HCT116 (cell line): ENCODE measurements around the gene SANBR. TPM values are rescaled to one million over a fixed set of nuclear protein-coding genes. Genes with fewer than 3 reads are reported as not detected.

ENCODE experiments used
- ATAC-seq: fragments of 200-7000 bp; cut with Tn5 transposase; 2 replicates; pipeline ENCODE4 v1.9.1; 2020; ENCODE audit warnings: mild to moderate bottlenecking, moderate library complexity
- BruUV-seq: library from RNA; stranded (reverse); fragments of 400-500 nt; replicated peaks from 2 replicates; lab custom pipeline; 2021; lab: Mats Ljungman, UMichigan
- CTCF ChIA-PET: fragments of 300-600 bp; sonication (Branson Sonifier 250); formaldehyde crosslinking; loops from one replicate; lab custom pipeline; 2021; ENCODE audit warnings: antibody characterized with exemption; lab: Charles Lee
- POLR2A ChIA-PET: fragments of 300-600, 350-600 bp; sonication (Branson Sonifier 250); formaldehyde crosslinking; loops from one replicate; lab custom pipeline; 2021; ENCODE audit warnings: antibody characterized with exemption; lab: Charles Lee
- RAD21 ChIA-PET, 2 experiments: fragments of 300-600 bp; sonication (Branson Sonifier 250); formaldehyde crosslinking; loops; one replicate each; lab custom pipeline; 2023; ENCODE audit warnings: low total read pairs in 2 of 2; ENCODE audit not compliant: uncharacterized antibody in 2 of 2, unreplicated experiment in 2 of 2, low non-redundant PET in 1 of 2; lab: Charles Lee
- DNase-seq: peaks from one replicate; pipeline ENCODE4 v3.0.0-alpha.2; 2010; ENCODE audit warnings: low read depth, low spot score
- H2AFZ ChIP-seq: fragments of 200-600 bp; shearing (Covaris generic), sonication (generic); 2 replicates; pipeline ENCODE4 v1.6.1; 2017; ENCODE audit warnings: low read depth, mixed run types, mixed read lengths, antibody characterized with exemption, low read length; ENCODE audit not compliant: poor library complexity, severe bottlenecking
- H3K27ac ChIP-seq: 2 replicates; pipeline ENCODE4 v1.5.1; 2012; ENCODE audit warnings: low read depth, low read length
- H3K27me3 ChIP-seq: fragments of 200-600 bp; sonication (generic); 2 replicates; pipeline ENCODE4 v1.6.1; 2016; ENCODE audit warnings: mixed run types, low read length, mixed read lengths; ENCODE audit not compliant: insufficient read depth
- H3K36me3 ChIP-seq, 2 experiments: fragments of 200-500 bp in 1 of 2; fragments of 200-600 bp in 1 of 2; sonication (Bioruptor generic) in 1 of 2; sonication (generic) in 1 of 2; 2 replicates each; pipeline versions ENCODE4 v1.5.1 to v1.6.1; 2014 to 2016; ENCODE audit warnings: low read length in 2 of 2, inconsistent platforms in 1 of 2, mixed read lengths in 1 of 2, mixed run types in 1 of 2; ENCODE audit not compliant: insufficient read depth in 2 of 2, control insufficient read depth in 1 of 2
- H3K4me1 ChIP-seq, 2 experiments: fragments of 200-600 bp in 1 of 2; sonication (generic) in 1 of 2; 2 replicates each; pipeline versions ENCODE4 v1.5.1 to v1.6.1; 2012 to 2017; ENCODE audit warnings: low read length in 2 of 2, inconsistent platforms in 1 of 2, mild to moderate bottlenecking in 1 of 2, mixed read lengths in 1 of 2, mixed run types in 1 of 2, moderate library complexity in 1 of 2; ENCODE audit not compliant: insufficient read depth in 2 of 2, control insufficient read depth in 1 of 2
- H3K4me2 ChIP-seq: fragments of 200-600 bp; sonication (generic); 2 replicates; pipeline ENCODE4 v1.6.1; 2017; ENCODE audit warnings: mixed run types, low read length, mixed read lengths
- H3K4me3 ChIP-seq, 2 experiments: fragments of 200-600 bp in 1 of 2; sonication (generic) in 1 of 2; replicated peaks in 1 of 2; 2 replicates each; pipeline ENCODE4 v1.5.1; 2011 to 2016; ENCODE audit warnings: low read length in 2 of 2, control low read depth in 1 of 2, low read depth in 1 of 2, mild to moderate bottlenecking in 1 of 2, mixed read lengths in 1 of 2, mixed run types in 1 of 2
- H3K79me2 ChIP-seq: fragments of 200-600 bp; sonication (generic); 2 replicates; pipeline ENCODE4 v1.6.1; 2017; ENCODE audit warnings: mild to moderate bottlenecking, mixed run types, low read length, moderate library complexity, mixed read lengths; ENCODE audit not compliant: insufficient read depth
- H3K9ac ChIP-seq: fragments of 200-600 bp; sonication (generic); 2 replicates; pipeline ENCODE4 v1.6.1; 2016; ENCODE audit warnings: low read length, mixed read lengths
- H3K9me2 ChIP-seq: fragments of 200-600 bp; sonication (generic), shearing (Covaris generic); 2 replicates; pipeline ENCODE4 v1.6.1; 2017; ENCODE audit warnings: mixed run types, mild to moderate bottlenecking, moderate library complexity; ENCODE audit not compliant: insufficient read depth
- H3K9me3 ChIP-seq, 2 experiments: fragments of 200-500 bp in 1 of 2; fragments of 200-600 bp in 1 of 2; sonication (Bioruptor generic) in 1 of 2; sonication (generic) in 1 of 2; 2 replicates each; pipeline ENCODE4 v1.6.1; 2014 to 2017; ENCODE audit warnings: low read length in 2 of 2, mixed read lengths in 2 of 2, inconsistent platforms in 1 of 2, low read depth in 1 of 2, mild to moderate bottlenecking in 1 of 2, mixed run types in 1 of 2, moderate library complexity in 1 of 2; ENCODE audit not compliant: control insufficient read depth in 1 of 2, insufficient read depth in 1 of 2
- H4K20me1 ChIP-seq: fragments of 200-600 bp; sonication (generic), shearing (Covaris generic); 2 replicates; pipeline ENCODE4 v1.6.1; 2017; ENCODE audit warnings: mixed run types, mild to moderate bottlenecking, moderate library complexity; ENCODE audit not compliant: insufficient read depth
- CBX3 ChIP-seq: IDR thresholded peaks from 2 replicates; pipeline ENCODE4 v1.6.1; 2012; ENCODE audit warnings: low read depth
- ELF1 ChIP-seq: IDR thresholded peaks from 2 replicates; pipeline ENCODE4 v1.6.1; 2012; ENCODE audit warnings: low read depth, borderline replicate concordance
- EZH2 ChIP-seq: fragments of 200-600 bp; sonication (generic); IDR thresholded peaks from 2 replicates; pipeline ENCODE4 v1.6.1; 2017; ENCODE audit warnings: antibody characterized with exemption, mixed run types
- EZH2phosphoT487 ChIP-seq: fragments of 200-600 bp; IDR thresholded peaks from 2 replicates; pipeline ENCODE4 v1.6.1; 2018; ENCODE audit warnings: antibody characterized with exemption, borderline replicate concordance
- JUND ChIP-seq: IDR thresholded peaks from 2 replicates; pipeline ENCODE4 v1.6.1; 2012
- POLR2A ChIP-seq: IDR thresholded peaks from 2 replicates; pipeline ENCODE4 v1.7.0; 2011; ENCODE audit warnings: borderline replicate concordance; ENCODE audit not compliant: insufficient read depth, insufficient read length; ENCODE audit errors: extremely low read depth
- SIN3A ChIP-seq: IDR thresholded peaks from 2 replicates; pipeline ENCODE4 v1.6.1; 2012; ENCODE audit warnings: low read depth
- SP1 ChIP-seq: IDR thresholded peaks from 2 replicates; pipeline ENCODE4 v1.6.1; 2012; ENCODE audit warnings: low read depth
- TCF7L2 ChIP-seq: IDR thresholded peaks from 2 replicates; pipeline ENCODE4 v1.7.0; 2011; ENCODE audit warnings: borderline replicate concordance, inconsistent platforms; ENCODE audit not compliant: insufficient read depth, insufficient read length; ENCODE audit errors: extremely low read depth
- YY1 ChIP-seq: IDR thresholded peaks from 2 replicates; pipeline ENCODE4 v1.6.1; 2011; ENCODE audit warnings: low read length, low read depth, moderate library complexity, mild to moderate bottlenecking; ENCODE audit not compliant: insufficient replicate concordance; ENCODE audit errors: extremely low read depth
- ZNF274 ChIP-seq: fragments of 200-500 bp; sonication (Bioruptor generic); IDR thresholded peaks from 2 replicates; pipeline ENCODE4 v1.6.1; 2014; ENCODE audit warnings: mild to moderate bottlenecking, low read depth, low read length, inconsistent platforms
- intact Hi-C: fragments of 100-400 bp; cut with micrococcal nuclease; formaldehyde crosslinking; loops from 2 replicates; pipeline ENCODE4 v1.10.0; 2022
- total RNA-seq: library from RNA; stranded (reverse); gene quantifications from one replicate; pipeline ENCODE4 v1.2.1, GENCODE V29; 2021; ENCODE audit not compliant: unreplicated experiment
- TF ChIP-seq, protein P1 (sequence below): IDR thresholded peaks from 2 replicates; pipeline ENCODE4 v1.6.1; 2012; ENCODE audit warnings: low read depth
- TF ChIP-seq, protein P2 (sequence below), 3 experiments: fragments of 200-600 bp in 1 of 3; sonication (generic) in 1 of 3; IDR thresholded peaks in 2 of 3; conservative IDR thresholded peaks in 1 of 3; 2 replicates each; pipeline ENCODE4 v1.5.1; 2012 to 2017; ENCODE audit warnings: low read depth in 2 of 3, low read length in 2 of 3, antibody characterized with exemption in 1 of 3, borderline replicate concordance in 1 of 3, control low read depth in 1 of 3, mild to moderate bottlenecking in 1 of 3, mixed read lengths in 1 of 3, mixed run types in 1 of 3, moderate library complexity in 1 of 3; ENCODE audit not compliant: insufficient read depth in 1 of 3

SANBR gene
- total RNA-seq, 1 experiment from 2014 or later = 4.6 TPM

GRCh38 chr2:61096438-61096837 lies 30.8 kb downstream of the SANBR start:
- no TSS peak for BruUV-seq
- no peak overlapping the region for H3K4me3 ChIP-seq

More at GRCh38 chr2:61096438-61096837, 30.8 kb downstream of the SANBR start:
- no peak overlapping the region for H2AFZ ChIP-seq
- CTCF ChIA-PET = no interaction called here
- no peaks in the 10 kb centered on the region for H3K79me2 ChIP-seq
- RAD21 ChIA-PET = no interaction called here
- H3K27me3 ChIP-seq = no peaks in the 10 kb centered on the region
- H3K27ac ChIP-seq = no peak overlapping the region
- no peak for ATAC-seq
- no peaks in the 10 kb centered on the region for H3K36me3 ChIP-seq
- no peak overlapping the region for H3K9ac ChIP-seq
- H3K9me3 ChIP-seq = no peaks in the 10 kb centered on the region
- TF ChIP-seq SP1 (no peak), JUND (no peak), POLR2A (no peak), YY1 (no peak), EZH2phosphoT487 (no peak), CBX3 (no peak), ZNF274 (no peak), ELF1 (no peak), SIN3A (no peak), TCF7L2 (no peak), EZH2 (no peak)
- TF ChIP-seq, protein P1, sequence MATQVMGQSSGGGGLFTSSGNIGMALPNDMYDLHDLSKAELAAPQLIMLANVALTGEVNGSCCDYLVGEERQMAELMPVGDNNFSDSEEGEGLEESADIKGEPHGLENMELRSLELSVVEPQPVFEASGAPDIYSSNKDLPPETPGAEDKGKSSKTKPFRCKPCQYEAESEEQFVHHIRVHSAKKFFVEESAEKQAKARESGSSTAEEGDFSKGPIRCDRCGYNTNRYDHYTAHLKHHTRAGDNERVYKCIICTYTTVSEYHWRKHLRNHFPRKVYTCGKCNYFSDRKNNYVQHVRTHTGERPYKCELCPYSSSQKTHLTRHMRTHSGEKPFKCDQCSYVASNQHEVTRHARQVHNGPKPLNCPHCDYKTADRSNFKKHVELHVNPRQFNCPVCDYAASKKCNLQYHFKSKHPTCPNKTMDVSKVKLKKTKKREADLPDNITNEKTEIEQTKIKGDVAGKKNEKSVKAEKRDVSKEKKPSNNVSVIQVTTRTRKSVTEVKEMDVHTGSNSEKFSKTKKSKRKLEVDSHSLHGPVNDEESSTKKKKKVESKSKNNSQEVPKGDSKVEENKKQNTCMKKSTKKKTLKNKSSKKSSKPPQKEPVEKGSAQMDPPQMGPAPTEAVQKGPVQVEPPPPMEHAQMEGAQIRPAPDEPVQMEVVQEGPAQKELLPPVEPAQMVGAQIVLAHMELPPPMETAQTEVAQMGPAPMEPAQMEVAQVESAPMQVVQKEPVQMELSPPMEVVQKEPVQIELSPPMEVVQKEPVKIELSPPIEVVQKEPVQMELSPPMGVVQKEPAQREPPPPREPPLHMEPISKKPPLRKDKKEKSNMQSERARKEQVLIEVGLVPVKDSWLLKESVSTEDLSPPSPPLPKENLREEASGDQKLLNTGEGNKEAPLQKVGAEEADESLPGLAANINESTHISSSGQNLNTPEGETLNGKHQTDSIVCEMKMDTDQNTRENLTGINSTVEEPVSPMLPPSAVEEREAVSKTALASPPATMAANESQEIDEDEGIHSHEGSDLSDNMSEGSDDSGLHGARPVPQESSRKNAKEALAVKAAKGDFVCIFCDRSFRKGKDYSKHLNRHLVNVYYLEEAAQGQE = no peak
- TF ChIP-seq, protein P2, sequence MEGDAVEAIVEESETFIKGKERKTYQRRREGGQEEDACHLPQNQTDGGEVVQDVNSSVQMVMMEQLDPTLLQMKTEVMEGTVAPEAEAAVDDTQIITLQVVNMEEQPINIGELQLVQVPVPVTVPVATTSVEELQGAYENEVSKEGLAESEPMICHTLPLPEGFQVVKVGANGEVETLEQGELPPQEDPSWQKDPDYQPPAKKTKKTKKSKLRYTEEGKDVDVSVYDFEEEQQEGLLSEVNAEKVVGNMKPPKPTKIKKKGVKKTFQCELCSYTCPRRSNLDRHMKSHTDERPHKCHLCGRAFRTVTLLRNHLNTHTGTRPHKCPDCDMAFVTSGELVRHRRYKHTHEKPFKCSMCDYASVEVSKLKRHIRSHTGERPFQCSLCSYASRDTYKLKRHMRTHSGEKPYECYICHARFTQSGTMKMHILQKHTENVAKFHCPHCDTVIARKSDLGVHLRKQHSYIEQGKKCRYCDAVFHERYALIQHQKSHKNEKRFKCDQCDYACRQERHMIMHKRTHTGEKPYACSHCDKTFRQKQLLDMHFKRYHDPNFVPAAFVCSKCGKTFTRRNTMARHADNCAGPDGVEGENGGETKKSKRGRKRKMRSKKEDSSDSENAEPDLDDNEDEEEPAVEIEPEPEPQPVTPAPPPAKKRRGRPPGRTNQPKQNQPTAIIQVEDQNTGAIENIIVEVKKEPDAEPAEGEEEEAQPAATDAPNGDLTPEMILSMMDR (IDR thresholded peaks at IDR 0.05 in 2 of 3, conservative IDR thresholded peaks at IDR 0.05 in 1 of 3; ENCODE audit: borderline replicate concordance in 1 of 3, insufficient read depth in 1 of 3, low read depth in 2 of 3, low read length in 2 of 3) = no peak
- peaks cover 2% of the 10 kb centered on the region; the same call in 1 of the 2 replicates for H3K9me2 ChIP-seq
- intact Hi-C loops = no loop called here
- H3K4me2 ChIP-seq = no peak overlapping the region
- no peaks in the 10 kb centered on the region; the same call in 1 of the 2 replicates for H4K20me1 ChIP-seq
- DNase-seq = no peak
- H3K4me1 ChIP-seq = no peaks in the 10 kb centered on the region
- POLR2A ChIA-PET = no interaction called here
